ENCODE data around the gene VPS33B. TPM values are rescaled to one million over a fixed set of nuclear protein-coding genes. Genes with fewer than 3 reads are reported as not detected.

Gene VPS33B
- total and polyA plus RNA-seq, 2 of the 13 experiments (the other 11 are each of a cell fraction or from before 2014, with no cell fraction given) = 15.8 to 16.5 TPM

GRCh38 chr15:90994417-90995311 lies 27.7 kb downstream of the VPS33B start, which contains the start of gene PRC1 (continued):
- TF ChIP-seq ZNF34 (CRISPR knock-in tag; IDR thresholded peaks at IDR 0.05; ENCODE audit: borderline replicate concordance) (peak; percentile 61; the same call in 1 of the 2 replicates), REPIN1 (CRISPR knock-in tag; IDR thresholded peaks at IDR 0.05; ENCODE audit: borderline replicate concordance, low read depth) (peak; percentile 76), THAP11 (CRISPR knock-in tag; IDR thresholded peaks at IDR 0.05) (peak; percentile 82), EP300 (IDR thresholded peaks at IDR 0.05; ENCODE audit: low read depth in 2 of 2, low read length in 2 of 2) (0 out of 4 replicates have a peak, but pooled peaks of 1 of the 2 experiments have one; percentile 55), EP300 (CRISPR knock-in tag; IDR thresholded peaks at IDR 0.05; ENCODE audit: borderline replicate concordance) (0 out of 2 replicates have a peak, but pooled peaks have one; percentile 2), ZNF546 (CRISPR knock-in tag; conservative IDR thresholded peaks at IDR 0.05) (no peak), HOXA9 (CRISPR knock-in tag; IDR thresholded peaks at IDR 0.05; ENCODE audit: borderline replicate concordance) (0 out of 2 replicates have a peak, but pooled peaks have one; percentile 27), DZIP1 (CRISPR knock-in tag; IDR thresholded peaks at IDR 0.05) (no peak; the same call in 1 of the 2 replicates), SMAD3 (CRISPR knock-in tag; IDR thresholded peaks at IDR 0.05) (peak; percentile 39; the same call in 1 of the 2 replicates), ZNF432 (CRISPR knock-in tag; IDR thresholded peaks at IDR 0.05; ENCODE audit: borderline replicate concordance) (no peak), ZNF672 (CRISPR knock-in tag; IDR thresholded peaks at IDR 0.05) (no peak), PCBP2 (optimal IDR thresholded peaks at IDR 0.05; ENCODE audit: low read depth, low read length, poor library complexity, severe bottlenecking) (no peak), ZC3H13 (CRISPR knock-in tag; IDR thresholded peaks at IDR 0.05) (no peak; the same call in 1 of the 2 replicates), SOX6 (IDR thresholded peaks at IDR 0.05) (no peak), SOX6 (CRISPR knock-in tag; IDR thresholded peaks at IDR 0.05) (peak; percentile 83), EHMT2 (IDR thresholded peaks at IDR 0.05; ENCODE audit: borderline replicate concordance, low read depth, low read length) (no peak), ZNF256 (CRISPR knock-in tag; conservative IDR thresholded peaks at IDR 0.05) (0 out of 2 replicates have a peak, but pooled peaks have one; percentile 42), SRSF9 (IDR thresholded peaks at IDR 0.05; ENCODE audit: borderline replicate concordance, insufficient read depth, low read depth, low read length, poor library complexity, severe bottlenecking) (no peak), ZNF230 (CRISPR knock-in tag; IDR thresholded peaks at IDR 0.05) (peak; percentile 84; the same call in 1 of the 2 replicates), SALL1 (CRISPR knock-in tag; IDR thresholded peaks at IDR 0.05) (peak; percentile 79)
- TF ChIP-seq, protein P1, sequence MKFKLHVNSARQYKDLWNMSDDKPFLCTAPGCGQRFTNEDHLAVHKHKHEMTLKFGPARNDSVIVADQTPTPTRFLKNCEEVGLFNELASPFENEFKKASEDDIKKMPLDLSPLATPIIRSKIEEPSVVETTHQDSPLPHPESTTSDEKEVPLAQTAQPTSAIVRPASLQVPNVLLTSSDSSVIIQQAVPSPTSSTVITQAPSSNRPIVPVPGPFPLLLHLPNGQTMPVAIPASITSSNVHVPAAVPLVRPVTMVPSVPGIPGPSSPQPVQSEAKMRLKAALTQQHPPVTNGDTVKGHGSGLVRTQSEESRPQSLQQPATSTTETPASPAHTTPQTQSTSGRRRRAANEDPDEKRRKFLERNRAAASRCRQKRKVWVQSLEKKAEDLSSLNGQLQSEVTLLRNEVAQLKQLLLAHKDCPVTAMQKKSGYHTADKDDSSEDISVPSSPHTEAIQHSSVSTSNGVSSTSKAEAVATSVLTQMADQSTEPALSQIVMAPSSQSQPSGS (CRISPR knock-in tag; IDR thresholded peaks at IDR 0.05) = peak; percentile 98
- TF ChIP-seq, protein P2, sequence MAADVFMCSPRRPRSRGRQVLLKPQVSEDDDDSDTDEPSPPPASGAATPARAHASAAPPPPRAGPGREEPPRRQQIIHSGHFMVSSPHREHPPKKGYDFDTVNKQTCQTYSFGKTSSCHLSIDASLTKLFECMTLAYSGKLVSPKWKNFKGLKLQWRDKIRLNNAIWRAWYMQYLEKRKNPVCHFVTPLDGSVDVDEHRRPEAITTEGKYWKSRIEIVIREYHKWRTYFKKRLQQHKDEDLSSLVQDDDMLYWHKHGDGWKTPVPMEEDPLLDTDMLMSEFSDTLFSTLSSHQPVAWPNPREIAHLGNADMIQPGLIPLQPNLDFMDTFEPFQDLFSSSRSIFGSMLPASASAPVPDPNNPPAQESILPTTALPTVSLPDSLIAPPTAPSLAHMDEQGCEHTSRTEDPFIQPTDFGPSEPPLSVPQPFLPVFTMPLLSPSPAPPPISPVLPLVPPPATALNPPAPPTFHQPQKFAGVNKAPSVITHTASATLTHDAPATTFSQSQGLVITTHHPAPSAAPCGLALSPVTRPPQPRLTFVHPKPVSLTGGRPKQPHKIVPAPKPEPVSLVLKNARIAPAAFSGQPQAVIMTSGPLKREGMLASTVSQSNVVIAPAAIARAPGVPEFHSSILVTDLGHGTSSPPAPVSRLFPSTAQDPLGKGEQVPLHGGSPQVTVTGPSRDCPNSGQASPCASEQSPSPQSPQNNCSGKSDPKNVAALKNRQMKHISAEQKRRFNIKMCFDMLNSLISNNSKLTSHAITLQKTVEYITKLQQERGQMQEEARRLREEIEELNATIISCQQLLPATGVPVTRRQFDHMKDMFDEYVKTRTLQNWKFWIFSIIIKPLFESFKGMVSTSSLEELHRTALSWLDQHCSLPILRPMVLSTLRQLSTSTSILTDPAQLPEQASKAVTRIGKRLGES (CRISPR knock-in tag; IDR thresholded peaks at IDR 0.05; ENCODE audit: borderline replicate concordance) = no peak
